A673 (cell line): ENCODE measurements around the gene FBXO17. TPM values are rescaled to one million over a fixed set of nuclear protein-coding genes. Genes with fewer than 3 reads are reported as not detected.

Experiments
- BruUV-seq: library from RNA; stranded (reverse); fragments of 400-500 nt; replicated peaks from 2 replicates; lab custom pipeline; 2021; lab: Mats Ljungman, UMichigan
- CTCF ChIA-PET: fragments of 300-600 bp; sonication (Branson Sonifier 250); formaldehyde crosslinking; loops from one replicate; lab custom pipeline; 2022; ENCODE audit warnings: antibody characterized with exemption; lab: Charles Lee
- POLR2A ChIA-PET: fragments of 300-600 bp; sonication (Branson Sonifier 250); formaldehyde crosslinking; loops from one replicate; lab custom pipeline; 2022; ENCODE audit warnings: antibody characterized with exemption; ENCODE audit not compliant: low non-redundant PET; lab: Charles Lee
- DNase-seq: peaks from one replicate; pipeline ENCODE4 v3.0.0-alpha.2; 2015; ENCODE audit warnings: low spot score
- H3K27ac ChIP-seq: fragments of 200-600 bp; sonication (generic); 2 replicates; pipeline ENCODE4 v1.5.1; 2016; ENCODE audit warnings: mixed run types, low read depth, mild to moderate bottlenecking, mixed read lengths, antibody characterized with exemption, low read length; ENCODE audit not compliant: poor library complexity, severe bottlenecking
- H3K27me3 ChIP-seq: fragments of 200-600 bp; sonication (generic); replicated peaks from 2 replicates; pipeline ENCODE4 v1.6.1; 2017; ENCODE audit warnings: mixed run types, low read depth, mild to moderate bottlenecking, mixed read lengths, antibody characterized with exemption, low read length; ENCODE audit not compliant: insufficient read depth, poor library complexity
- H3K36me3 ChIP-seq: fragments of 200-600 bp; sonication (generic); 2 replicates; pipeline ENCODE4 v1.6.1; 2016; ENCODE audit warnings: mixed run types, mild to moderate bottlenecking, mixed read lengths, antibody characterized with exemption, low read length; ENCODE audit not compliant: insufficient read depth, poor library complexity, severe bottlenecking
- H3K4me1 ChIP-seq: fragments of 200-600 bp; sonication (generic); 2 replicates; pipeline ENCODE4 v1.6.1; 2017; ENCODE audit warnings: mixed run types, mild to moderate bottlenecking, mixed read lengths, antibody characterized with exemption, low read length; ENCODE audit not compliant: insufficient read depth, poor library complexity, severe bottlenecking
- H3K4me3 ChIP-seq: fragments of 200-600 bp; sonication (generic); 2 replicates; pipeline ENCODE4 v1.5.1; 2016; ENCODE audit warnings: low read depth, mixed run types, mild to moderate bottlenecking, mixed read lengths, low read length; ENCODE audit not compliant: poor library complexity, severe bottlenecking
- H3K9me3 ChIP-seq: fragments of 200-600 bp; sonication (generic); 2 replicates; pipeline ENCODE4 v1.6.1; 2016; ENCODE audit warnings: mixed run types, low read depth, mild to moderate bottlenecking, mixed read lengths, antibody characterized with exemption, low read length; ENCODE audit not compliant: poor library complexity, severe bottlenecking
- CTCF ChIP-seq: fragments of 300-800, 200-600 bp; sonication (generic); conservative IDR thresholded peaks from 2 replicates; pipeline ENCODE4 v1.5.1; 2017; ENCODE audit warnings: low read depth, mild to moderate bottlenecking, antibody characterized with exemption, low read length, moderate library complexity, mixed read lengths
- EZH2 ChIP-seq: fragments of 200-600 bp; sonication (generic); IDR thresholded peaks from 2 replicates; pipeline ENCODE4 v1.6.1; 2017; ENCODE audit warnings: borderline replicate concordance, low read depth, mild to moderate bottlenecking, mixed read lengths, antibody characterized with exemption, low read length; ENCODE audit not compliant: poor library complexity, severe bottlenecking
- intact Hi-C: fragments of 100-400 bp; cut with micrococcal nuclease; formaldehyde crosslinking; loops from one replicate; pipeline ENCODE4 v1.10.0; 2022; ENCODE audit not compliant: unreplicated experiment
- total RNA-seq: library from RNA; stranded (reverse); gene quantifications from 2 replicates; pipeline ENCODE4 v1.2.3, GENCODE V29; 2021

The FBXO17 gene
- total RNA-seq, 1 experiment from 2014 or later, result 26.0 TPM

GRCh38 chr19:38978326-38978689 lies 2.8 kb upstream of the FBXO17 start:
- ChIA-PET CTCF (no interaction called here), POLR2A (no interaction called here)
- Histone ChIP-seq H3K9me3 (no peaks in the 10 kb centered on the region), H3K4me3 (no peak overlapping the region), H3K4me1 (peaks cover 14% of the 10 kb centered on the region), H3K27ac (no peak overlapping the region), H3K27me3 (no peaks in the 10 kb centered on the region), H3K36me3 (no peaks in the 10 kb centered on the region)
- TF ChIP-seq CTCF (no peak), EZH2 (no peak)
- no TSS peak for BruUV-seq
- no peak for DNase-seq
- intact Hi-C loops, result loop anchor here (10.0 kb wide), 1 partner anchor 136 kb away; no protein-coding TSS in a partner anchor

GRCh38 chr19:38977445-38978325 lies 2.1 kb upstream of the FBXO17 start:
- Histone ChIP-seq H3K36me3 (no peaks in the 10 kb centered on the region), H3K27ac (no peak overlapping the region), H3K4me3 (no peak overlapping the region), H3K4me1 (peaks cover 14% of the 10 kb centered on the region), H3K27me3 (no peaks in the 10 kb centered on the region), H3K9me3 (no peaks in the 10 kb centered on the region)
- ChIA-PET POLR2A (no interaction called here), CTCF (interaction anchor here (1.0 kb wide), 1 partner anchor 15 kb away, joined by 3 read pairs; no protein-coding TSS in a partner anchor)
- intact Hi-C loops, result loop anchor here (10.0 kb wide), 1 partner anchor 137 kb away; no protein-coding TSS in a partner anchor
- DNase-seq, result no peak
- BruUV-seq, result no TSS peak
- no peak for TF ChIP-seq CTCF

GRCh38 chr19:38975861-38976271 lies 324 bp upstream of the FBXO17 start:
- Histone ChIP-seq H3K36me3 (no peaks in the 10 kb centered on the region), H3K27ac (peak overlapping the region; percentile 91), H3K9me3 (no peaks in the 10 kb centered on the region), H3K4me3 (peak overlapping the region; percentile 75), H3K4me1 (peaks cover 14% of the 10 kb centered on the region), H3K27me3 (no peaks in the 10 kb centered on the region)
- ChIA-PET POLR2A (interaction anchor here (0.6 kb wide), 1 partner anchor 282 kb away, joined by 4 read pairs; no protein-coding TSS in a partner anchor), CTCF (interaction anchor here (0.6 to 1.1 kb wide), 6 partner anchors 13 to 844 kb away, joined by 3 to 8 read pairs (median 3); no protein-coding TSS in a partner anchor)
- no peak for TF ChIP-seq CTCF
- TF ChIP-seq EZH2, result no peak
- peak; percentile 58 for DNase-seq
- no TSS peak for BruUV-seq
- intact Hi-C loops, result loop anchor here (10.0 kb wide), 1 partner anchor 139 kb away; no protein-coding TSS in a partner anchor
